ENCODE measurements around the gene PPM1H.

- TF ChIP-seq EZH2 (IDR thresholded peaks at IDR 0.05; ENCODE audit: low read length, unreplicated experiment): no peak
- no peak for TF ChIP-seq CTCF (conservative IDR thresholded peaks at IDR 0.05; ENCODE audit: low read depth, low read length)
- no peak for TF ChIP-seq EZH2phosphoT487 (IDR thresholded peaks at IDR 0.05; ENCODE audit: borderline replicate concordance, low read length)
Observed at GRCh38 chr12:62627181-62627580, 307.8 kb downstream of the PPM1H start.
